Erythroblast (primary cell): Measurements from ENCODE around the gene SPATA16.

ENCODE experiments used
- GATA1 ChIP-seq: IDR thresholded peaks from 2 replicates; pipeline ENCODE4 v1.6.1; 2011; ENCODE audit warnings: low read depth, mild to moderate bottlenecking, control low read depth, low read length, moderate library complexity
- POLR2A ChIP-seq: IDR thresholded peaks from 2 replicates; pipeline ENCODE4 v1.6.1; 2011; ENCODE audit warnings: mild to moderate bottlenecking, low read length

- no peak for TF ChIP-seq POLR2A
- TF ChIP-seq GATA1 = no peak
These were observed 168.3 kb downstream of the SPATA16 start for GRCh38 chr3:172972717-172973116.
